HG03342 (cell line): ENCODE results near the gene PTDSS2.

Source experiments
- ATAC-seq: cut with Tn5 transposase; IDR thresholded peaks from one replicate; pipeline ENCODE4 v1.9.1; 2021; ENCODE audit warnings: mild to moderate bottlenecking, moderate library complexity; ENCODE audit not compliant: unreplicated experiment

The PTDSS2 gene

GRCh38 chr11:538431-539051 is 88.5 kb downstream of the PTDSS2 start:
- no peak for ATAC-seq

- no peak for ATAC-seq
These were observed 89.9 kb downstream of the PTDSS2 start for GRCh38 chr11:539971-540481.
